ENCODE results near the gene PCDH15.

Gene PCDH15

DNA sequence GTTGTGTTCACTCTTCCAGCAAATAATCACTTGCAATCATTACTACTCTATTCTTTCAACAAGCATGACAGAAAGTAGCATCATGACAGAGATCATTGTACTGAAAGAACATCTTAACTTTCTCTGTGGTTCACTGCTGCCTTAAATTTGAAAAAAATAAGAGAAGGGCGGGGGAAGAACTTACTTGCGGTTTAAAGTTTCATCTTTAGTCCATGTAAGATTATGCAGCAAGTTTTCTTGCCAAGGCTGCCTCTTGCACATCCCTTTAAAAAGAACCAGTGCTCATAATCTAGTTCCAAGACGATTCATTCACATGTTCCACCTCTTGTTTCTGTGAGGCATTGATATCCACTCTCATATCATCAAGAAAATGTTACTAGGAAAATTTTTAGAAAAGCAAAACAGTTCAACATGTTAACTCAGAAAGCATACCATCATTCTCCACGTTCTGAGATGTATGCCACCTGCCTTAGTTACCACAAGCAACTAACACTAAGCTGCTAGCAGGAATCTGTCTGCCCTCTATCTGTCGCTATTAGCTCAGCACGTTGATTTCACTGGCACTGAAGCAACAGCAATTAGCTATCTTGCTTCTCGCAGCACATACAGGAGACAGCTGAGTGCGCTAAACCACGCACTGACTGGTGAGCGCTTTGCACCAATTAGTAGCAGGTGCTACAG, at the start of gene PCDH15:
Gene PCDH15 (minus strand): TSS at position 491 of the 681 bp plus-strand sequence. CDS start 136,969 bp downstream, outside the sequence.
- DNase-seq (ENCODE audit: low spot score): peak; percentile 45

DNA sequence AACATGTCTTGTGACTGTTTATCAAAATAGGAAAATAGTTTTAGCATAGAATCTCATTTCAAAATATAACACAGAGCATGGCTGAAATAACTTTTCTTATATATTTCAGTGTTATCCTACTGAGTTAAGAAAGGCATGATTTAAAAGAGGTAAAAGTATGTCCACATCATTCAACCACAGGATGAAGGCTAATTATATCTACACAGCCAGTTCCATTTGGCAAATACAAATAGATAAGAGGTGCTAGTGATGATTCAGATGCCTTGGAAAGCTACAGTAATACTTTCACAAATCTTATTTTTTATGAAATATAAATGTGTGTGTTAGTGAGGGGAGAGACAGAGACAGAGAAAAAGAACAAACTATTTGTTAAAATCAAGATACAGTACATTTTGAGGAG, 42.9 kb upstream of the PCDH15 start:
- no peak for DNase-seq (ENCODE audit: low spot score)

DNA sequence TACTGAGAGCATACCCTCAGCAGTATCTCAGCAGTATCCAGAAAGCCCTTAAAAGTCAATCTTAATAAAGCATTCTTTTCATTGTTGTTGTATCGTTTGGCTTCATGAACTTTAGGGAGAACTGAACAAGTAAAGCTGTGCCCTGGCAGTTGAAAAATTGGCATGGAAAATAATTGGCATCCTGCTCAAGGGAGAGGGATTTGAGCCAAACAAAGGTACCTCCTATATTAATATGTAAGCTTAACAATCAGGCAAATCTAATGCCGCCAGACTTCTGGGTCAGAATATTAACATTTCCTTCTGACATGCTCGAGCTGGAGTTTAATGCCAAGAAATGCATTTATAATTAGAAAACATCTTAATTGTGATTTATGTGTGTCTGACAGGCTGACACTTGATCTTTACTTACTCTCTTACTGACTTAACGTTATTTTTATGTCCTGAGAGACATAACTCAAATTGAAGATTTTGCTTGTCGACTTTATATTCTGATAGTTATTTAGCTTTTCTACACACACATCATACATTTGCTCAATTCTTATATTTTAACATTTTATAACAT, 42.1 kb upstream of the PCDH15 start:
- no peak for DNase-seq (ENCODE audit: low spot score)

DNA sequence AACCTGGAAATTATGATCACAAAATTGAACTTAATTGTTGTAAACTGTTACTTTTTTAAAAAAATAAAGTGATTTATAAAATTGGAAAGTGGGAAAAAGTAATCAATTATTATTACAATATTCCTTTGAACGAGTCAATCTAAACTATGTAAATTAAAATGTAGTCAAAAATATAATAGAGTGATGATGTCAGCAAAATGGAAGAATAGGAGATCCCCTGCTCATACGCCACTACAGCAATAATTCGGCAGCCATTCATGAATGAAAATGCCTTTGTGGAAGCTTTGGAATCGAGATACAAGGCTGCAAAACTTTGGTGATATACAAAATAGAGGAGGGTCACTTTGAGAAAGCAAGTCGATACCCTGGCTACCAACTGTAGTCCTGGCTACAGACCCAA, 36.4 kb upstream of the PCDH15 start:
- no peak for DNase-seq (ENCODE audit: low spot score)

DNA sequence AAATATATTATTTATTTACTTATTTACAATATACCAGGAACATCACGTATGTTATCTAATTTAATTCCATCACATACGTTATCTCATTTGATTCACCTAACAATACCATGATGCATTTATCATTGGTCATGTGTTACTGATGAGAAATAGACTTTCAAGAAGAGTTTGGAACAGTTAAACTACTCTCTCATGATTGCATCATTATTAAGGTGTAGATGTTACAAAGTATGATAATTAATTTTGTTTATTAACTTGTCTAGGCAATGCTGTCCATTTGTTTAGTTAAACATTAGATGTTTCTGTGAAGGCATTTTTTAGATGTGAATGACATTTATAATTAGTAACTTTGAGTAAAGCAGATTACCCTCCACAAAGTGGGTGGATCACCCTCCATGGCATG, 32.0 kb upstream of the PCDH15 start:
- no peak for DNase-seq (ENCODE audit: low spot score)

DNA sequence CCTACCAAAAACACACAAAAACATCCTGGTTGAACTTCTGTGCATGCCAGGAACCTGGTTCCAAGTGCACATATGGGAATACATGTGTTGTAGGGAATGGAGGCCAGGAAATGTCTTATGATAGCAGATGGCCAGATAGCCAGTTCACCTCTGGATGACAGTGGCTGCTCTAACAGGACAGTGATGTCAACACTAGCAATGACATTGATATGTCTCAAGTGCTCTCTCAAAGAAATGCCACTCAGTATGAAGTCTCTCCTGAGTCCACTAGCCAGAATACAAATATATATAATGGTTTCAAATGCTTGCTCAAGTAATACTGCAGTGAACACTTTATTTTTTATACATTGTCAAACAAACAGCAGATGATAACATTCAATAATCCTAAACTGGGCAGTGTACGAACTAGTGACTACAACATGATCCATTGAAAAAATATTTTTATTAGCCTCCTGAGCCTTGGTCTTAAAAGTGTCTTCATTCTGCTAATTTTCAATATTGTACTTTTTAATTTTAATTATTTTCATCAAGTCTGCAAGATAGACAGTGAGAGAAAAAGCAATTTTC, 26.0 kb upstream of the PCDH15 start:
- no peak for DNase-seq (ENCODE audit: low spot score)

DNA sequence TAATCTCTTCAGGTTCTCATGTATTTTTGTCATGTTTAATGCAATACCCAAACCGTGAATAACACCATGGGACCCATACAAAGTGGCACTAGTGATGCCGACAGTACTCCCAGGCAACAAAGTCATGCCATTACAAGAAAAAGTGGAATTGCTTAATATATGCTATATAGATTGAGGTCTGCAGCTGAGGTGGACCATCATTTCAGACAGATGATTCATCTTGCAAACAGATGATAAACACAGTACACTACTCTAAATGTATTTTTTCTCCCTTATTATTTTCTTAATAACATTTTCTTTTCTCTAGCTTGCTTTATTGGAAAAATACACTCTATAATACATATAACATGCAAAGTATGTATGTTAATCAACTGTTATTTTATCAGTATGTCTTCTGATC, 14.6 kb upstream of the PCDH15 start:
- no peak for DNase-seq (ENCODE audit: low spot score)

DNA sequence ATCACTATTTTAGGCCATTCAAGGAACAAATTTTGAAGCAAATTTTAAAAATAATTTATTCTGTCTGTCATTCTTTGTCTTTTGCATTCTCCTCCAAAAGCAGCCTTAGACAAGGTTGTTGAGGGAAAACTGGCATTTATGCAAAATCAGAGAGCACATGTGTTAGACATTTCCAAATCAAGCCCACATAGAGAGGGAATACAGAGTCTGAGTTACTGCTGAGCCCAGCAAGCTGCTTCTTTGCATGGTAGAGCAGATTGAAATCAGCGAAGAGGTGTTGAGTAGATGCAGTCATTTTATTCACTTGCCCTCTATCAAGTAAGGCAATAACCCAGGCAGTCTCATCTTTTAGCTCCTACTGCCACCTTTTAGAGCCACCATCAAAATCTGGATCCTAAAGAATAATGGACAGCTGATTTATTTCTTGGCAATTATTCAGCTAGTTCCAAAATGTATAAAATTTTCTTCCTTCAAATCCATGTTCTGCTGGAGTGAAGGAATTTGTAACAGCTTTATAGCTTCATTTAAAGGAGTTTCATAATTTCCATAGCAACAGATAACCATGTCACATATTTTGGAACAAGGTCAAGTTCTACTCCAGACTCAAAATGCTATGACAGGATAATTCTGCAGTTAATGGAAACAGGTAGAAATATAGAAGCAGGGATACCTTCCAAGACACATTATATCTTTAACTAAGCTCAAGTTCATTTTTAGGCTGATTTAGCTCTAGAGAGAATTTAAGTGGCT, 7.3 kb upstream of the PCDH15 start:
- DNase-seq (ENCODE audit: low spot score): no peak

DNA sequence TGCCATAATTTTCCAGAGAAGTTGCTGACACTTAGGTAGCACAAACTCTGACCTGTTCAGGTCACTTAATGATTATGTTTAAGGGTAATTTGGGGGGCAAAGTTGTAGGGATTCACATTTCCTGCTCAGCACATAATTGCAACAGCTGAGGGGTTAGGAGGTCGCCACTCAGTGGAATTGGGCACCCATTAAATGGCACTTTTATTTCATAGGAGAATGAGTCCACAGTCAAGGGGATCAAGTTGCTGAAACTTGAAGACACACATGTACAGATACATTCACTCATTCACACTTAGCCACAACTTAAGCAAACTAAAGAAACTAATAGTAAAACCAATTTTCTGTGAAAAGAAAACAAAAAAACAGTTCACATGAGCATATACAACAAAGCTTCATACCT, 1.5 kb downstream of the PCDH15 start:
- no peak for DNase-seq (ENCODE audit: low spot score)

DNA sequence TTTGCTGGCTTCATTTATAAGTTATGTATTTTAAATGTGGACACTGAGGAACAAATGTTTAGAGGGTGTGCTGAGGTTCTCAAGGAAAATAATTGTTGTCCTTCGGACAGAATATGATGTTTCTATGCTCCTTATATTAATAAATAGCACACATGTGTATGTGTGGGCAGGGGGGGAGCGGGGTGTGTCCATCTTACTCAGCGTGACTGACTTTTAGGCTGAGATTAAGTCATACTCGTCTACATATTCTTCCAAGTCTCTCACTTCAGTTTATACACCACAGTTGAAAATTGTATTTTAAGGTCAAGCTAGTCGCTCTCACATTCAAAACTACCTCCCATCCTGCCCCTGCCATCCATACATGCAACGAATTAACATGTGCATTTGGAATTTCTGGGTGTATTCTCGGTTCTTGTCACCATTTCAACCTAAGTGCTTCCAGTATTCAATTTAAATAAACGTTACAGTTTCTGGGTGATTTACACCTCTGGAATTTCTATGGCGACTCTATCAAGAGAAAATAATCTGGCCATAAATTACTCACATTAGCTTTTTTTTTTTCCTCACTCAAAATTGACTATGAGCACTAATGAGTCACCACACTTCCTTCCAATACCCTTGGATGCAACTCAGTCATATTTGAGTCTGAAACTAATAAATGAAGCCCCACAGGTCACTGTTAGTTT, 3.3 kb downstream of the PCDH15 start:
- DNase-seq (ENCODE audit: low spot score): no peak

DNA sequence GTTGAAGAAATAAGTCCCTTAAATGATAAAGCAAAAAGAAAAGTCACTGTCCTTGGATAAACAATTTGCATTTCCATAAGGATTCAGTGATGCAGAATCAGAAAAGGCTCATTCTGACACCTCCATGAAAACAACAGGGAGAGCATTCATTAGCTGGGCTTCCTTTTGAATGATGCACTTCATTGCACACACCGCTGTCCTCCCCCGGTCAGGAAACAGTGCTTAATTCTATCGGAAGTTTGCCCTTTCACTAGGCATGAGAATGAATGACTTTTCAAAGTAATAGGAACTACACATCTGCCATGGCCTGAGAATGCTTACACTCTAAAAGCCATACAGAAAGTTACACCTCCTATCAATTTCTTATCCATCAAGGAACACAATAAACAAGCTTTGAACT, 4.2 kb downstream of the PCDH15 start:
- no peak for DNase-seq (ENCODE audit: low spot score)

DNA sequence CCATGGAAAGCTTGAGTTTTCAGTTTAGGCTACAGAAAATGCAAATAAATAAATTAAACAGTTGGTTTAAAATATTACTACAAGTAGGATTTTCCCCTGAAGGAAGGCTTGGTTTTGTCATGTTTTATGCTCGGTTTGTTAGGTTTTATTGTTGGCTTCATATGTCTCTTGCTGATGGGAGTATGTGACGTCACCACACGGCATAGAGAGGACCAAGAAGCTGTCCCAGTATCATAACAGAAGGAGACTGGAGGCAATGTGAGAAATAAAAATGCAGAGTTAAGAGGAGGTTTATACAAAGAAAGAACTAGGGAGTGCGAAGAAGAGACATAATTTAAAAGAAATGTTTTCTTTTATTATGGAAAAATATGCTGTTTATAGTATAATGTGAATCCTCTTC, 24.4 kb downstream of the PCDH15 start:
- DNase-seq (ENCODE audit: low spot score): no peak

DNA sequence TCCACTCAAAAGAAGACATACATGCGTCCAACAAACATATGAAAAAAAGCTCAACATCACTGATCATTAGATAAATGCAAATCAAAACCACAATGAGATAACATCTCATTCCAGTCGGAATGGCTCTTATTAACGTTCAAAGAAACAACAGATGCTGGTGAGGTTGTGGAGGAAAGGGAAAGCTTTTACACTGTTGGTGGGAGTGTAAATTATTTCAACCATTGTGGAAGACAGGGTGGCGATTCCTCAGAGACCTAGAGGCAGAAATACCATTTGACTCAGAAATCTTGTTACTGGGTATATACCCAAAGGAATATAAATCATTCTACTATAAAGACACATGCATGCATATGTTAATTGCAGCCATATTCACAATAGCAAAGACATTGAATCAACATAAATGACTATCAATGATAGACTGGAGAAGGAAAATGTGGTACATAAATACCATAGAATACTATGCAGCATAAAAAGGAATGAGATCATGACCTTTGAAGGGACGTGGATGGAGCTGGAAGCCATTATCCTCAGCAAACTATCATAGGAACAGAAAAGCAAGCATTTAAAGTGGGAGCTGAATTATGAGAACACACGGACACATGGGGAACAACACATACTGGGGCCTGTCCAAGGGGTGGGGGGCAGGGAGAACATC, 28.4 kb downstream of the PCDH15 start:
- DNase-seq (ENCODE audit: low spot score): no peak

DNA sequence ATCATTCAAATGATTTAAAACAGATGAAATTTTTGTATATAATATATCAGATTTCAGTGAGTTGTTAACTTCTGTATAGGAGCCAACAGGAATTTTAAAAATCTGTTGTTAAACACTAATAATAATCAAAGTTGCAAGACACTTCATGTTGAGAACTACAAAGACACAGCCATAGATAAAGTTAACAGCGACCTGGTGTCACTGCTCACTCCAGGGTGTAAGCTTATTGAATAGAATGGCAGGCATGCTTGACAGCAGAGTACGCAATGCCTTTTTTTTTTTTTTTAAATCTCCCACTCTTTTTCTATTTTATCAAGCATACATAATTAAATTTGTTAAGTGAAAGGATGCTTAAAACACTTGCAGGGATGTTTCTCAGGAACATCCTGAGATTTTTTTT, 32.0 kb downstream of the PCDH15 start:
- DNase-seq (ENCODE audit: low spot score): no peak

DNA sequence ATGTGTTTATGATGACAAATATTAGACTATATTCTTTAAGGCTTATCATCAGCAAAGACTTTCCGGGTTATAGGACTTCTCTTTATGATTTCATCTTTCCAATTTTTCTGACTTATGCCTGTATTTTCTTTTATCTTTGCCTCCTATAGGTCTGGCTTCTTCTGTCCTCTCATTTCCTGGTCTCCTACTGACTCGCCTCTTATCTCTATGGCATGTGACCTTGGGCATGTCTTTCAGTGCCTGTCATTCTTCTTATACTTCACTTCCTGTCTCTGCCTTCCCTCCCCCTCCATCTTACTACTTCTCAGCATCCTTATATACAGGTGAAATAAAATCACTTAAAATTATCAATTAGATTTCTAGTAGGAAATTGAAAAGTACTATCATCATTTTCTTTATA, 42.2 kb downstream of the PCDH15 start:
- no peak for DNase-seq (ENCODE audit: low spot score)

DNA sequence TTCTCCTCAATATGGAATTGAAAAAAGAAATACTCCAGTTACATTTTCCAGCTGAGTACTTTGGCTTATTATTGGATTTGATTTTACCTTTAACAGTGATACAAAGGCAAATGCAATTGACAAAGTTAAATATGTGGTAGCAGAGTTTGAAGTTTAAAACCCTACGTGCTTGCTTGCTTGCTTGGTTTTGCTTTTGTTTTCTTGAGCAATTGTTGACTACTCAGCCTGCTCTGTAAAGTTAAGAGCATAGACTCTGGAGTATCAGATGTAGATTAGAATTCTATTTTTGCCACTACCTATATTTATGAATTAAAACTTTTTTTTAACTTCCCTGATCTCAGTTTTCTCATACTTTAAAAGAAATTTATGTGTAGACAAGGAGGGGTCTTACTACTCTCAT, 51.4 kb downstream of the PCDH15 start:
- no peak for DNase-seq (ENCODE audit: low spot score)

DNA sequence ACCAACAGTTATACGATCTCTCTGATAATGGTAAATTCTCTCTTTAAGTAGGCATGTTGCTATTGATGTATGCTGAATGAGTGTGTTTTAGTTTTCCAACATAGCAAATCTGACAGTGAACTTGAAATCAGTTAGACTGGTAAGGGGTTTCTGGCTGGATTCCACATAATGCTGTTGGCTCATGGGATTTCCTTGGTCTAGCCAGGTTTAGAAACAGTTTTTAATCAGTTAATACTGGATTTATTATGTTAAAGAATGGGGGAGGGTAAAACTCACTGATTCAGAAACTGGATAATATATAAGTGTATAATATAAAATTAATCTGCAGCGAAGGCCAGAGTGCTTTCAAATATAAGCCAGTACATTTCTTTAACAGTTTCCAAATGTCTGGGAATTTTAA, 55.6 kb downstream of the PCDH15 start:
- DNase-seq (ENCODE audit: low spot score): no peak

DNA sequence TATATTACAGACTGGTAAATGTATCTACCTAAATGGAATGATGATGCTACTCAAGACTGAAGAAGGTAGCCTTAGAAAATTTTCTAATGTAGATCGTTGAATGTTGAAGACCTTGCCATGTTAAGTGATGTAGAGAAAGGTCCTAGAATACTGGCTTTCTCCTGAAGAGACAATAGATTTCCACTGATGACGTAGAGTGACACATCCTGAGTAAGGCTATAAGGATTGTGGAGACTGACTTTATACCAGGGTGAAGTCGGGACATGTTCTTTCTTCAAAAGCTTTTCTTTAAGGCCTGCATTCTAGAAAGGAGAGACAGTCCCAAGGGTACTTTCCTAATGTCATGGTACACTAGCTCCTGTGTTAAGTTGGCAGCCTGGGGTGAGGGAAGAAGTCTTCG, 58.6 kb downstream of the PCDH15 start:
- no peak for DNase-seq (ENCODE audit: low spot score)

DNA sequence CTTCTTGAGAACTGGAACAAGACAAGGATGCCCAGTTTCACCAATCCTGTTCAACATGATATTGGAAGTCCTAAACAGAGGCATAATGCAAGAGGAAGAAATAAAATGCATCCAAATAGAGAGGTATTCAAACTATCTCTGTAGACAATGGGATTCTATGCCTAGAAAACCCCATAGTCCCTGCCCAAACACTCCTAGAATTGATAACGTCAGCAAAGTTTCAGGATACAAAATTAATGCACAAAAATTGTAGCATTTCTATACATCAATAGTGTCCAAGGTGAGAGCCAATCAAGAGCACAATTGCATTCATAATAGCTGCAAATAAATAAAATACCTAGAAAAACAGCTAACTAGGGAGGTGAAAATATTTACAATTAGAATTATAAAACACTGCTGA, 72.5 kb downstream of the PCDH15 start:
- DNase-seq (ENCODE audit: low spot score): no peak

DNA sequence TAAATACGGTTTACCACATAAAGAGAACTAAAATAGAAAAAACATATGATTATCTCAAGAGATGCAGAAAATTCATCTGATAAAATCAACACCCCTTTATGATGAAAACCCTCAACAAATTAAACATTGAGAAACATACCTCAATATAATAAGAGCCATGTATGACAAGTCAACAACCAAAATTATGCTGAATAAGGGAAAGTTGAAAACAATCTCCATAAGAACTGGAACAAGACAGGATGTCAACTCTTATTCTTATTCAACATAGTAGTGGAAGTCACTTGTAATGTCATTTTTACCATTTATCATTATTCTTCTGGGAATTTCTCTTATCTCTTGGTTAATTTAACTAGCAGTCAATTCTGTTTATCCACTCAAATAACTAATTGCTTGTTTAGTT, 79.0 kb downstream of the PCDH15 start:
- no peak for DNase-seq (ENCODE audit: low spot score)

DNA sequence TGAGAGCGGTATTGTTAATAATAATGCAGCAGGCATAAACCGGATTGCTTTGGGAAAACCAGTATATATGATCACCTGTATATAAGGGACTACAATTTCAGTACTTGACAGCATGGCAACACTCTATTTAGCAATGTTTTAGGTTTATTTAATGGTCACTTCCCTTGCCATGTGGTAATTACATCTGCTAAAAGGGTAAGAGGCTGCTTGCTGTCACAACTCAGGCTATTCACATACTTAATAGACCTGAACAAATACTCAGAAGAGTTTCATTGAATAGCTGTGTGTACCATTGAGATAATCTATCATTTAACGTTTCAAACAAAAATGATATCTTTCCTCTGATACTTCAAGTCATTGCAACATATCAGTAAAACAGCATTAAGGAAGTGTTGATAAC, 90.1 kb downstream of the PCDH15 start:
- no peak for DNase-seq (ENCODE audit: low spot score)

DNA sequence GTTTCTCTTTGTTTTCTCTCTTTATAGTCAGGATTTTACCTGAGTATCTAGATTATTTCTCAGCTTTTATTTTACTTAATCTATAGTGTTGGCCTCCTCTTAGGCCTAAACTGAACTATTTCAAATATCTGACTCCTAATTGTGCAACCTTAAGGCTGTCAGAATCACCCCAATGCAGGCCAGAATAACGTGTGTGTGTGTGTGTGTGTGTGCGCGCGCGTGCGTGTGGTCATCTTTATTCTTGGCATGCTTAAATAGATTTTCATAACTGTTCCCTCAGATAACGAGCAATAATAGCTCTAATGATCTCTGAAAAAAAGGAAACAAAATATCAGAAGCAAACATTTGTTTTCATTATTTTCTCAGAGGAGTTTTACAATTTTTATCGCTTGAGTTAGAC, 92.4 kb downstream of the PCDH15 start:
- no peak for DNase-seq (ENCODE audit: low spot score)
